Suprapubic skin (tissue), 4 donors: ENCODE results near the gene AHNAK2.
"Not testable (repeated sequence)": the region's sequence is repeated elsewhere in the genome, so short reads cannot be mapped to it uniquely, and the experiment has no call there.

Experiments
- EP300 ChIP-seq: sonication (generic); formaldehyde crosslinking; IDR thresholded peaks from one replicate; pipeline ENCODE4 v1.6.1; 2017; ENCODE audit warnings: antibody characterized with exemption
- POLR2A ChIP-seq, 2 donors: fragments of 450-650 bp; IDR thresholded peaks; one replicate each; pipeline ENCODE4 v1.6.1; 2017; ENCODE audit warnings: antibody characterized with exemption in 2 of 2, mild to moderate bottlenecking in 2 of 2, moderate library complexity in 2 of 2
- POLR2AphosphoS5 ChIP-seq, 3 donors: sonication (generic); formaldehyde crosslinking; IDR thresholded peaks; one replicate each; pipeline ENCODE4 v1.6.1; 2017; ENCODE audit warnings: antibody characterized with exemption in 3 of 3
- TF ChIP-seq, protein P1 (sequence below), 2 donors: fragments of 200-600 bp in 1 of 2; fragments of 450-650 bp in 1 of 2; sonication (generic) in 1 of 2; IDR thresholded peaks; one replicate each; pipeline ENCODE4 v1.5.1; 2016 to 2019; ENCODE audit warnings: antibody characterized with exemption in 2 of 2, mild to moderate bottlenecking in 1 of 2, moderate library complexity in 1 of 2

DNA sequence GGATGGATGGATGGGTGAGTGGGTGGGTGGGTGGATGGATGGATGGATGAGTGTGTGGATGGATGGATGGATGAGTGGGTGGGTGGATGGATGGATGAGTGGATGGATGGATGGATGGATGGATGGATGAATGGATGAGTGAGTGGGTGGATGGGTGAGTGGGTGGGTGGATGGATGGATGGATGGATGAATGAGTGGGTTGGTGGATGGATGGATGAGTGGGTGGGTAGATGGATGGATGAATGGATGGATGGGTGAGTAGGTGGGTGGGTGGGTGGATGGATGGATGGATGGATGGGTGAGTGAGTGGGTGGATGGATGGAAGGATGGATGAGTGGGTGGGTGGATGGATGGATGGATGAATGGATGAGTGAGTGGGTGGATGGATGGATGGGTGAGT, 87.9 kb downstream of the AHNAK2 start:
- not testable (repeated sequence) for TF ChIP-seq POLR2A (IDR thresholded peaks at IDR 0.05); POLR2AphosphoS5 (IDR thresholded peaks at IDR 0.05); EP300
- TF ChIP-seq, protein P1, sequence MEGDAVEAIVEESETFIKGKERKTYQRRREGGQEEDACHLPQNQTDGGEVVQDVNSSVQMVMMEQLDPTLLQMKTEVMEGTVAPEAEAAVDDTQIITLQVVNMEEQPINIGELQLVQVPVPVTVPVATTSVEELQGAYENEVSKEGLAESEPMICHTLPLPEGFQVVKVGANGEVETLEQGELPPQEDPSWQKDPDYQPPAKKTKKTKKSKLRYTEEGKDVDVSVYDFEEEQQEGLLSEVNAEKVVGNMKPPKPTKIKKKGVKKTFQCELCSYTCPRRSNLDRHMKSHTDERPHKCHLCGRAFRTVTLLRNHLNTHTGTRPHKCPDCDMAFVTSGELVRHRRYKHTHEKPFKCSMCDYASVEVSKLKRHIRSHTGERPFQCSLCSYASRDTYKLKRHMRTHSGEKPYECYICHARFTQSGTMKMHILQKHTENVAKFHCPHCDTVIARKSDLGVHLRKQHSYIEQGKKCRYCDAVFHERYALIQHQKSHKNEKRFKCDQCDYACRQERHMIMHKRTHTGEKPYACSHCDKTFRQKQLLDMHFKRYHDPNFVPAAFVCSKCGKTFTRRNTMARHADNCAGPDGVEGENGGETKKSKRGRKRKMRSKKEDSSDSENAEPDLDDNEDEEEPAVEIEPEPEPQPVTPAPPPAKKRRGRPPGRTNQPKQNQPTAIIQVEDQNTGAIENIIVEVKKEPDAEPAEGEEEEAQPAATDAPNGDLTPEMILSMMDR (IDR thresholded peaks at IDR 0.05): not testable (repeated sequence)
